OCI-LY7 (cell line): ENCODE data around the gene ATP6V1B1.

Experiments used
- EZH2phosphoT487 ChIP-seq: fragments of 200-600 bp; sonication (generic); IDR thresholded peaks from 2 replicates; pipeline ENCODE4 v1.6.1; 2018; ENCODE audit warnings: low read depth, borderline replicate concordance, mild to moderate bottlenecking, mixed run types, antibody characterized with exemption, low read length, moderate library complexity, mixed read lengths
- TF ChIP-seq, protein P1 (sequence below): fragments of 200-600 bp; sonication (generic); conservative IDR thresholded peaks from 2 replicates; pipeline ENCODE4 v1.5.1; 2014; ENCODE audit warnings: mild to moderate bottlenecking, antibody characterized with exemption, low read length, moderate library complexity, mixed read lengths

DNA sequence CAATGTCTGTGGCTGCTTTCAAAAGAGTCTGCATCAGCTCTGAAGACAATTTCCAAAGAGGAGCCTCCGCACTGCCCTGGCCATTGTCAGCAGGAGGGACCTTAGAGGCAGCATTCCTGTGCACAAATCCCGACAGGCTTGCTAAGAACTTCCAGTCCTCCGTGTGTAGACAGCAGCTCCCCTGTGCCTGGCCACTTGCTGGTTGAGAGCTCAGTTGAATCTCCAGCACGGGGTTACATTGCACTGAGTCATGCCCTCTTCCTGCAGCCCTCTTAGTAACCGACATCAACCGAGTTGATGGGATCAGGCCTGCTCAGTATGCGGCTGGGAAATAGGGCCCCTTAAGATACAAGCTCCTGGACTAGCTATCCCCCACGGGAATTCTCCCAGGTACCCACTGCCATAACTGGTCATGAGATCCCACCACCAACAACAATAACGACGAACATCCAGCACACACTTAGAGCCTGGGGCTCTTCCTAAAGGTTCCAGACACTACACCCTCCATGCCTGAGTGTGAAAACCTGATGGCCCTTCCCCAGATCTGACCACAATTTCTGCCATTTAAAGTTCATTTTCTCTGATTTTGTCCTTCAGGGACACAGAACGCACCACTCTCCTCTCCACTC lies 12.0 kb downstream of the ATP6V1B1 start:
- TF ChIP-seq, protein P1, sequence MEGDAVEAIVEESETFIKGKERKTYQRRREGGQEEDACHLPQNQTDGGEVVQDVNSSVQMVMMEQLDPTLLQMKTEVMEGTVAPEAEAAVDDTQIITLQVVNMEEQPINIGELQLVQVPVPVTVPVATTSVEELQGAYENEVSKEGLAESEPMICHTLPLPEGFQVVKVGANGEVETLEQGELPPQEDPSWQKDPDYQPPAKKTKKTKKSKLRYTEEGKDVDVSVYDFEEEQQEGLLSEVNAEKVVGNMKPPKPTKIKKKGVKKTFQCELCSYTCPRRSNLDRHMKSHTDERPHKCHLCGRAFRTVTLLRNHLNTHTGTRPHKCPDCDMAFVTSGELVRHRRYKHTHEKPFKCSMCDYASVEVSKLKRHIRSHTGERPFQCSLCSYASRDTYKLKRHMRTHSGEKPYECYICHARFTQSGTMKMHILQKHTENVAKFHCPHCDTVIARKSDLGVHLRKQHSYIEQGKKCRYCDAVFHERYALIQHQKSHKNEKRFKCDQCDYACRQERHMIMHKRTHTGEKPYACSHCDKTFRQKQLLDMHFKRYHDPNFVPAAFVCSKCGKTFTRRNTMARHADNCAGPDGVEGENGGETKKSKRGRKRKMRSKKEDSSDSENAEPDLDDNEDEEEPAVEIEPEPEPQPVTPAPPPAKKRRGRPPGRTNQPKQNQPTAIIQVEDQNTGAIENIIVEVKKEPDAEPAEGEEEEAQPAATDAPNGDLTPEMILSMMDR = no peak
- no peak for TF ChIP-seq EZH2phosphoT487
